Thyroid gland (tissue), 4 donors: ENCODE results near the gene CRACR2B. TPM values are rescaled to one million over a fixed set of nuclear protein-coding genes. Genes with fewer than 3 reads are reported as not detected.

Experiments
- DNase-seq, 2 donors: peaks; one replicate each; pipeline ENCODE4 v3.0.0-alpha.2; 2019
- H3K27ac ChIP-seq, 3 donors: fragments of 200-600 bp; sonication (generic); 1 replicate in 2 of 3; 2 replicates in 1 of 3; pipeline ENCODE4 v1.5.1; 2016 to 2019; ENCODE audit warnings: mild to moderate bottlenecking in 1 of 3, moderate library complexity in 1 of 3
- H3K27me3 ChIP-seq: fragments of 200-600 bp; sonication (generic); one replicate; pipeline ENCODE4 v1.5.1; 2019
- H3K36me3 ChIP-seq, 2 donors: fragments of 200-600 bp; sonication (generic); one replicate each; pipeline ENCODE4 v1.5.1; 2016 to 2019
- H3K4me1 ChIP-seq, 2 donors: fragments of 200-600 bp; sonication (generic); one replicate each; pipeline ENCODE4 v1.5.1; 2017 to 2019
- H3K4me3 ChIP-seq, 3 donors: fragments of 200-600 bp; sonication (generic); replicated peaks in 1 of 3; 1 replicate in 2 of 3; 2 replicates in 1 of 3; pipeline ENCODE4 v1.5.1; 2016; ENCODE audit warnings: mild to moderate bottlenecking in 1 of 3
- H3K9me3 ChIP-seq: fragments of 200-600 bp; sonication (generic); one replicate; pipeline ENCODE4 v1.5.1; 2017
- CTCF ChIP-seq, 6 experiments: fragments of 200-600 bp in 3 of 6; fragments of 450-650 bp in 3 of 6; sonication (generic) in 3 of 6; IDR thresholded peaks; one replicate each; pipeline ENCODE4 v1.5.1; 2016 to 2019; ENCODE audit warnings: antibody characterized with exemption in 6 of 6, mild to moderate bottlenecking in 2 of 6, inconsistent platforms in 1 of 6, moderate library complexity in 1 of 6
- POLR2A ChIP-seq, 2 donors: fragments of 450-650 bp; IDR thresholded peaks; one replicate each; pipeline ENCODE4 v1.6.1; 2017; ENCODE audit warnings: antibody characterized with exemption in 2 of 2, mild to moderate bottlenecking in 2 of 2, moderate library complexity in 1 of 2
- whole genome bisulfite sequencing, 2 donors: methylation state at CpG; one replicate each; pipeline ENCODE4 v1.1.5; 2017; 5-methylcytosine and 5-hydroxymethylcytosine counted together
- intact Hi-C: fragments of 100-400 bp; cut with DNase I; formaldehyde crosslinking; loops from one replicate; pipeline ENCODE4 v1.15.1; 2023
- total RNA-seq, 4 donors: library from RNA; depleted of rRNA; stranded (reverse); fragments of >200 nt; gene quantifications; one replicate each; pipeline ENCODE4 v1.2.3, GENCODE V29; 2016

CRACR2B gene
- total RNA-seq, 4 donors from 2014 or later, result 4.1 to 21.2 (median 12.3) TPM

GRCh38 chr11:839875-840617, 12.3 kb downstream of the CRACR2B start:
- Histone ChIP-seq H3K9me3 (no peaks in the 10 kb centered on the region), H3K27ac (peak overlapping the region in 1 of 3 donors; percentile 5), H3K4me1 (peaks cover 21 to 23% of the 10 kb centered on the region in 2 donors), H3K27me3 (no peaks in the 10 kb centered on the region), H3K36me3 (peaks cover 34 to 40% of the 10 kb centered on the region in 2 donors), H3K4me3 (no peak overlapping the region)
- intact Hi-C loops, result no loop called here
- 81 to 84% methylated on average over 21 to 22 of the region's 25 CpGs for WGBS, 2 donors
- DNase-seq, result no peak
- TF ChIP-seq POLR2A (IDR thresholded peaks at IDR 0.05) (no peak), CTCF (IDR thresholded peaks at IDR 0.05) (peak in 1 of 6 experiments; percentile 4)

DNA sequence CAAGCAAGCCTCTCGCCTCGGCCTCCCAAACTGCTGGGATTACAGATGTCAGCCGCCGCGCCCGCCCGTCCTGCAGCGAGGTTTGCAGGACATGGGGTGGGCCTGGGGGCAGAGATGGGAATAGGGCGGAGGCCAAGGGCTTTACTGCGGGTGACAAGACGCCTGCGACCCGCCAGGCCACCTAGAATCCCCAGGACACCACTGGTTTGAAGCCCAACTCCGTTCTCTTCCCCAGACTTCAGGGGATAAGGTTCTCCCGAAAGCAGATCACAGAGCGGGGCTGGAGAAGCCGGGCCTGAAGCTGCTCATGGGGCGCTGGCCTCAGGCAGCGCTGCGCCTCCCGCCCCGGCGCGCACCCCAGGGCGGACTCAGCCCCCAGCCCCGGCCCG, 14.3 kb downstream of the CRACR2B start:
- TF ChIP-seq POLR2A (IDR thresholded peaks at IDR 0.05) (no peak), CTCF (IDR thresholded peaks at IDR 0.05) (no peak)
- Histone ChIP-seq H3K36me3 (peaks cover 25 to 31% of the 10 kb centered on the region in 2 donors), H3K9me3 (no peaks in the 10 kb centered on the region), H3K27me3 (no peaks in the 10 kb centered on the region), H3K4me3 (peak overlapping the region; percentile 54 to 97 (median 96)), H3K27ac (peak overlapping the region; percentile 91 to 99 (median 99)), H3K4me1 (peaks cover 34 to 36% of the 10 kb centered on the region in 2 donors)
- DNase-seq, result no peak
- 0 to 1% methylated on average over 8 to 21 of the region's 27 CpGs for WGBS, 2 donors
- intact Hi-C loops, result no loop called here

DNA sequence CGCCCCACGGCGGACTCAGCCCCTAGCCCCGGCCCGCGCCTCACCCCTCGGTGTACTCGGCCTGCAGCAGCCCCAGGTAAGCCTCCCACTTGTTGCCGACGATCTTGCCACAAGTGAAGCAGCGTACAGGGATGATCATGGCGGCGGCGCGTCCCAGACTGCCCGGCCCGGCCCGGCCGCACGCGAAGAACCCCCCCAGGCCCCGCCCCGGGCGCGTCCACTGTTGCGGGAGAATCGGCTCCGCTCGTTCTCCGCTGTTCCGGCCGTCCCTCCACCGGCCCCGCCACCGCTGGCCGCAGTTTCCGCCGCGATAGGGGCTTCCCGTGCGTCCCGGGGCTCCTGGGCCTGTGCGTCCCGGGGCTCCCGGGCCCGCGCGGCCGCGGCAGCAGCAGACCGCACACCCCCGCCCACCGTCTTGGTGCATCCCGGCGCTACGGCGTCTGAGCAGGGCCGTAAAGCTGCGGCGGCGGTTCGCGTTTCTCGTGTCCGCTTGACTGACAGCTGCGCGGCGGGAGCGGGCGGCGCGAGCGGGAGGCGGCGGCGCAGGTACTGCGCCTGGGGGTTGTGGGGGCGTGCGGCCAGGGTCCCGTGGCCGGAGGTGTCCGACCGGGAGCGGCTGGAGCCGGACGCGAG, 14.8 kb downstream of the CRACR2B start, which contains the start of the genes POLR2L and TSPAN4:
TSS of gene POLR2L (minus strand) at position 160 of the 633 bp plus-strand sequence. CDS start at position 139, 21 bp downstream.
TSS of gene TSPAN4 (plus strand) at position 483 of the 633 bp plus-strand sequence. CDS start 7,453 bp downstream, outside the sequence.
- Histone ChIP-seq H3K27me3 (no peaks in the 10 kb centered on the region), H3K27ac (peak within 1 kb of the TSS; percentile 91 to 99 (median 99)), H3K36me3 (peaks cover 20 to 26% of the 10 kb centered on the region in 2 donors), H3K9me3 (no peaks in the 10 kb centered on the region), H3K4me1 (peaks cover 34 to 36% of the 10 kb centered on the region in 2 donors), H3K4me3 (peak within 1 kb of the TSS; percentile 54 to 97 (median 96))
- intact Hi-C loops, result no loop called here
- TF ChIP-seq CTCF (IDR thresholded peaks at IDR 0.05), result peak in 2 of 6 experiments; percentile 10 to 45
- peak; percentile 32 to 96 for TF ChIP-seq POLR2A (IDR thresholded peaks at IDR 0.05)
- DNase-seq, result peak; percentile 90 to 92
- WGBS, 2 donors, result 0 to 4% methylated on average over 5 to 7 of the region's 87 CpGs

- TF ChIP-seq POLR2A (IDR thresholded peaks at IDR 0.05) (no peak), CTCF (IDR thresholded peaks at IDR 0.05) (no peak)
- no peaks in the 10 kb centered on the region for H3K9me3 ChIP-seq
- peak in 1 of 2 donors; percentile 40 for DNase-seq
- 0 to 5% methylated on average over 12 to 18 of the region's 53 CpGs for WGBS, 2 donors
- no peaks in the 10 kb centered on the region for H3K27me3 ChIP-seq
- peak overlapping the region; percentile 91 to 99 (median 99) for H3K27ac ChIP-seq
- intact Hi-C loops, result no loop called here
- H3K36me3 ChIP-seq, result peaks cover 19% of the 10 kb centered on the region in 2 donors
- peak overlapping the region; percentile 54 to 97 (median 96) for H3K4me3 ChIP-seq
- peaks cover 39 to 41% of the 10 kb centered on the region in 2 donors for H3K4me1 ChIP-seq
Observed at GRCh38 chr11:843086-843734, 15.5 kb downstream of the CRACR2B start.
